GM21737 (cell line): ENCODE results near the gene TRIM2.
"Not testable (repeated sequence)": the region's sequence is repeated elsewhere in the genome, so short reads cannot be mapped to it uniquely, and the experiment has no call there.

Experiments used
- ATAC-seq: cut with Tn5 transposase; IDR thresholded peaks from one replicate; pipeline ENCODE4 v1.9.1; 2021; ENCODE audit warnings: mild to moderate bottlenecking, moderate library complexity; ENCODE audit not compliant: unreplicated experiment

The TRIM2 gene

GRCh38 chr4:153204247-153204671 lies at the start of gene TRIM2:
TRIM2 (plus strand) TSS chr4:153204443; CDS start chr4:153204531, 88 bp downstream.
- ATAC-seq: no peak

- ATAC-seq: no peak
These were observed 48.6 kb upstream of the TRIM2 start for GRCh38 chr4:153155686-153156085.

- ATAC-seq: no peak
These were observed 48.0 kb upstream of the TRIM2 start for GRCh38 chr4:153156263-153156662.

- no peak for ATAC-seq
These were observed 47.5 kb upstream of the TRIM2 start for GRCh38 chr4:153156721-153157120.

- no peak for ATAC-seq
These were observed 45.2 kb upstream of the TRIM2 start for GRCh38 chr4:153159016-153159415.

GRCh38 chr4:153159728-153160221 lies 44.5 kb upstream of the TRIM2 start:
- no peak for ATAC-seq

GRCh38 chr4:153160821-153161220 lies 43.4 kb upstream of the TRIM2 start:
- no peak for ATAC-seq

GRCh38 chr4:153161226-153161963 lies 42.8 kb upstream of the TRIM2 start:
- no peak for ATAC-seq

- ATAC-seq: not testable (repeated sequence)
These were observed 39.0 kb upstream of the TRIM2 start for GRCh38 chr4:153165236-153165635.

GRCh38 chr4:153166716-153167501 lies 37.3 kb upstream of the TRIM2 start:
- no peak for ATAC-seq

- ATAC-seq: no peak
These were observed 34.5 kb upstream of the TRIM2 start for GRCh38 chr4:153169776-153170175.

GRCh38 chr4:153170407-153170806 lies 33.8 kb upstream of the TRIM2 start:
- ATAC-seq: no peak

- no peak for ATAC-seq
These were observed 29.2 kb upstream of the TRIM2 start for GRCh38 chr4:153174821-153175567.

GRCh38 chr4:153176938-153177337 lies 27.3 kb upstream of the TRIM2 start:
- ATAC-seq: no peak

- ATAC-seq: no peak
These were observed 26.4 kb upstream of the TRIM2 start for GRCh38 chr4:153177841-153178240.

- ATAC-seq: no peak
These were observed 25.1 kb upstream of the TRIM2 start for GRCh38 chr4:153179100-153179499.

- no peak for ATAC-seq
These were observed 22.9 kb upstream of the TRIM2 start for GRCh38 chr4:153181293-153181692.

GRCh38 chr4:153181700-153182099 lies 22.5 kb upstream of the TRIM2 start:
- ATAC-seq: no peak

- ATAC-seq: no peak
These were observed 21.1 kb upstream of the TRIM2 start for GRCh38 chr4:153183146-153183545.

- no peak for ATAC-seq
These were observed 18.9 kb upstream of the TRIM2 start for GRCh38 chr4:153185331-153185852.
